Natural killer cell (primary cell): ENCODE results near the gene SKAP2. TPM values are rescaled to one million over a fixed set of nuclear protein-coding genes. Genes with fewer than 3 reads are reported as not detected.
A peak's percentile ranks its signal among the peaks of the same experiment; 100 is the strongest.

Experiments used
- ATAC-seq, 3 donors: fragments of 150-1000 bp in 2 of 3; fragments of 200-7000 bp in 1 of 3; cut with Tn5 transposase; 1 replicate in 1 of 3; 2 replicates in 2 of 3; pipeline ENCODE4 v1.10.0; 2021; ENCODE audit warnings: mild to moderate bottlenecking in 2 of 3, moderate library complexity in 2 of 3
- DNase-seq, 2 donors: peaks; one replicate each; pipeline versions ENCODE4 v3.0.0 to v3.0.0-alpha.2; 2013 to 2021; ENCODE audit warnings: mixed read lengths in 1 of 2
- H3K27ac ChIP-seq: one replicate; pipeline ENCODE4 v1.5.1; 2013; ENCODE audit warnings: mild to moderate bottlenecking, low read length
- H3K27me3 ChIP-seq: one replicate; pipeline ENCODE4 v1.6.1; 2013; ENCODE audit warnings: low read length; ENCODE audit not compliant: control insufficient read depth, insufficient read depth
- H3K36me3 ChIP-seq: one replicate; pipeline ENCODE4 v1.6.1; 2013; ENCODE audit warnings: low read length; ENCODE audit not compliant: control insufficient read depth, insufficient read depth
- H3K4me1 ChIP-seq: one replicate; pipeline ENCODE4 v1.6.1; 2013; ENCODE audit warnings: low read length; ENCODE audit not compliant: control insufficient read depth, insufficient read depth
- H3K4me3 ChIP-seq: one replicate; pipeline ENCODE4 v1.5.1; 2013; ENCODE audit warnings: low read length
- H3K9me3 ChIP-seq: one replicate; pipeline ENCODE4 v1.6.1; 2013; ENCODE audit warnings: low read length; ENCODE audit not compliant: control insufficient read depth, insufficient read depth
- H3K27ac Mint-ChIP-seq, 2 donors: one replicate each; pipeline ENCODE4 v1.8.0; 2022; ENCODE audit warnings: mild to moderate bottlenecking in 2 of 2, mixed read lengths in 2 of 2, moderate library complexity in 1 of 2
- H3K27me3 Mint-ChIP-seq, 2 donors: one replicate each; pipeline ENCODE4 v1.8.0; 2022; ENCODE audit warnings: low read depth in 2 of 2, mixed read lengths in 2 of 2
- H3K36me3 Mint-ChIP-seq: one replicate; pipeline ENCODE4 v1.8.0; 2022; ENCODE audit warnings: mixed read lengths
- H3K4me1 Mint-ChIP-seq, 2 donors: one replicate each; pipeline ENCODE4 v1.8.0; 2022; ENCODE audit warnings: mixed read lengths in 2 of 2
- H3K4me3 Mint-ChIP-seq: one replicate; pipeline ENCODE4 v1.8.0; 2022; ENCODE audit warnings: mild to moderate bottlenecking, moderate library complexity, mixed read lengths
- H3K9me3 Mint-ChIP-seq, 2 donors: one replicate each; pipeline ENCODE4 v1.8.0; 2022; ENCODE audit warnings: mixed read lengths in 2 of 2
- WGBS: methylation state at CpG from one replicate; pipeline ENCODE4 v1.1.7; 2013; ENCODE audit warnings: missing lambda C conversion rate; ENCODE audit not compliant: insufficient coverage; 5-methylcytosine and 5-hydroxymethylcytosine counted together
- intact Hi-C: fragments of 100-400 bp; cut with micrococcal nuclease; formaldehyde crosslinking; loops from one replicate; pipeline ENCODE4 v1.14.2; 2022
- total RNA-seq, 4 donors: library from RNA; stranded (reverse); fragments of 120-200 nt in 1 of 4; gene quantifications; one replicate each; pipeline versions ENCODE4 v1.2.3 to v1.2.4, GENCODE V29; 2013 to 2022
- TF ChIP-seq, protein P1 (sequence below): fragments of 200-600 bp; IDR thresholded peaks from one replicate; pipeline ENCODE4 v1.8.0; 2022; ENCODE audit warnings: antibody characterized with exemption

SKAP2 gene
- total RNA-seq, 3 donors from 2014 or later (not counting 1 experiment from before 2014, with no cell fraction given) = 26.8 to 42.4 (median 35.1) TPM

DNA sequence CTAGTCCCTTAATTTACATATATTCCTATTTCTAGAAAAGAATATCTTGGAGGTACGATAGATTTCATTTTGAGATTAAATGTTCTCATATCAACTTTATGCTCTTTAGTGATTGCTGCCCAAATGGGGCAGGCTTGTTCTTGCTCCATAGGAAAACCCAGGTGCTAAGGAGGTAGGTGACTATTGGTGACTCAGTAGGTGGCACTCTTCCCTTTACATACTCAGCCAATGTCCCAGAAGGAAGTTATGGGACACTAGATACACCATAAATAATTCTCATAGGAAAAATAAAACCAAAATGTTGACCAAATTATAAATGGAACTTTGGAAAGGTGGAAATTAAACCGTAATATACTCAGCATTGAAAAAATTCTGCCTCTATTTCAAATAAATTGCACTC is 4.0 kb downstream of the SKAP2 start:
- WGBS = no CpG with 5 or more reads among the region's 2 CpGs
- Mint-ChIP-seq H3K4me1 (peaks cover 33 to 39% of the 10 kb centered on the region in 2 donors), H3K36me3 (no peaks in the 10 kb centered on the region), H3K27ac (peak overlapping the region in 1 of 2 donors; percentile 65), H3K27me3 (no peaks in the 10 kb centered on the region), H3K9me3 (no peaks in the 10 kb centered on the region), H3K4me3 (no peak overlapping the region)
- Histone ChIP-seq H3K4me3 (no peak overlapping the region), H3K9me3 (no peaks in the 10 kb centered on the region), H3K27ac (no peak overlapping the region), H3K4me1 (peaks cover 19% of the 10 kb centered on the region), H3K36me3 (no peaks in the 10 kb centered on the region), H3K27me3 (peaks cover 3% of the 10 kb centered on the region)
- no peak for ATAC-seq
- TF ChIP-seq, protein P1, sequence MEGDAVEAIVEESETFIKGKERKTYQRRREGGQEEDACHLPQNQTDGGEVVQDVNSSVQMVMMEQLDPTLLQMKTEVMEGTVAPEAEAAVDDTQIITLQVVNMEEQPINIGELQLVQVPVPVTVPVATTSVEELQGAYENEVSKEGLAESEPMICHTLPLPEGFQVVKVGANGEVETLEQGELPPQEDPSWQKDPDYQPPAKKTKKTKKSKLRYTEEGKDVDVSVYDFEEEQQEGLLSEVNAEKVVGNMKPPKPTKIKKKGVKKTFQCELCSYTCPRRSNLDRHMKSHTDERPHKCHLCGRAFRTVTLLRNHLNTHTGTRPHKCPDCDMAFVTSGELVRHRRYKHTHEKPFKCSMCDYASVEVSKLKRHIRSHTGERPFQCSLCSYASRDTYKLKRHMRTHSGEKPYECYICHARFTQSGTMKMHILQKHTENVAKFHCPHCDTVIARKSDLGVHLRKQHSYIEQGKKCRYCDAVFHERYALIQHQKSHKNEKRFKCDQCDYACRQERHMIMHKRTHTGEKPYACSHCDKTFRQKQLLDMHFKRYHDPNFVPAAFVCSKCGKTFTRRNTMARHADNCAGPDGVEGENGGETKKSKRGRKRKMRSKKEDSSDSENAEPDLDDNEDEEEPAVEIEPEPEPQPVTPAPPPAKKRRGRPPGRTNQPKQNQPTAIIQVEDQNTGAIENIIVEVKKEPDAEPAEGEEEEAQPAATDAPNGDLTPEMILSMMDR = no peak
- intact Hi-C loops = no loop called here
- no peak for DNase-seq

DNA sequence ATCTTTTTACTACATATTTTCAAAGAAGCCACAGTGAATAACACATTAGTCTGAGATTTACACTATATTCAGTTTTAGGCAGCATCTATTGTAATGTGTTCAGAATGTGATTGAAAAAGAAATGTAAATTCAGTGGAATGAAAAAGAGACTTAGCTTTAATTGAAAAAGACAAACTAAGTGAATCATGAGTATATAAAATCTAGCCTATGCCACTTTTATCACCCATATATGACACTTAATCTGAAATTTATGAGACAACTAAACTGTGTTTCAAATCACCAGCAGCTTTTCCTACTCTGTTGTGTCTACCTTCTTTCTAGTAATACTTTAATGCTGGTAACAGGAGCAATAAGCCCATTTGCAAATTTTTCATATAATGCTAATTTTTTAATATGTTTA is 4.7 kb downstream of the SKAP2 start:
- H3K4me1 ChIP-seq = peaks cover 19% of the 10 kb centered on the region
- no peaks in the 10 kb centered on the region for H3K9me3 Mint-ChIP-seq
- intact Hi-C loops = no loop called here
- H3K27me3 ChIP-seq = peaks cover 3% of the 10 kb centered on the region
- H3K36me3 Mint-ChIP-seq = no peaks in the 10 kb centered on the region
- H3K27ac ChIP-seq = no peak overlapping the region
- H3K27me3 Mint-ChIP-seq = no peaks in the 10 kb centered on the region
- no peak overlapping the region for H3K4me3 ChIP-seq
- TF ChIP-seq, protein P1 = no peak
- DNase-seq (no peak), ATAC-seq (no peak)
- peak overlapping the region; percentile 65 to 75 for H3K27ac Mint-ChIP-seq
- H3K9me3 ChIP-seq = no peaks in the 10 kb centered on the region
- no peak overlapping the region for H3K4me3 Mint-ChIP-seq
- peaks cover 33 to 38% of the 10 kb centered on the region in 2 donors for H3K4me1 Mint-ChIP-seq
- H3K36me3 ChIP-seq = no peaks in the 10 kb centered on the region

DNA sequence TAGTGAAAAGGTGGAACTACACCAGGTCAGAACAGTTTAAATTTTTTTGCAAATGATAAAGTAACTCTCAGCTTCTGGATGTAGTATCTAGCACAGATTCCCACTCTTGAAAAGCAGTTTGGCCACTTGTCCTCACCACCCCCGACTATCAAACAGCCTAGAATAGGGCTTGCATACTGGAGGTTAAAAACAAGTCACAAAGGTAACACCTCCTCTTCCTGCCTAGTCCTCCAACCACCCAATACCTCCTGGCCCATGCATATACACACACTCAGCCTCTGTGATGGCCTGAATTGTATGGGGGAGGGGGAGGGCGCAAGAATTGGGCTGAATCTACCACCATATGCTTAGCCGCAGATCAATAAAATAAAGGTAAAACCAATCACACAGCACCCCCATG is 5.7 kb downstream of the SKAP2 start:
- Histone ChIP-seq H3K9me3 (no peaks in the 10 kb centered on the region), H3K27ac (peak overlapping the region; percentile 66), H3K27me3 (peaks cover 3% of the 10 kb centered on the region), H3K36me3 (no peaks in the 10 kb centered on the region), H3K4me1 (peaks cover 16% of the 10 kb centered on the region), H3K4me3 (no peak overlapping the region)
- DNase-seq (no peak), ATAC-seq (peak; percentile 49 to 64 (median 56))
- Mint-ChIP-seq H3K9me3 (no peaks in the 10 kb centered on the region), H3K27ac (peak overlapping the region; percentile 65 to 75), H3K36me3 (no peaks in the 10 kb centered on the region), H3K4me3 (peak overlapping the region; percentile 68), H3K4me1 (peaks cover 27 to 31% of the 10 kb centered on the region in 2 donors), H3K27me3 (no peaks in the 10 kb centered on the region)
- WGBS = 50% methylated on average over 2 of the region's 3 CpGs
- intact Hi-C loops = no loop called here
- TF ChIP-seq, protein P1 = no peak

DNA sequence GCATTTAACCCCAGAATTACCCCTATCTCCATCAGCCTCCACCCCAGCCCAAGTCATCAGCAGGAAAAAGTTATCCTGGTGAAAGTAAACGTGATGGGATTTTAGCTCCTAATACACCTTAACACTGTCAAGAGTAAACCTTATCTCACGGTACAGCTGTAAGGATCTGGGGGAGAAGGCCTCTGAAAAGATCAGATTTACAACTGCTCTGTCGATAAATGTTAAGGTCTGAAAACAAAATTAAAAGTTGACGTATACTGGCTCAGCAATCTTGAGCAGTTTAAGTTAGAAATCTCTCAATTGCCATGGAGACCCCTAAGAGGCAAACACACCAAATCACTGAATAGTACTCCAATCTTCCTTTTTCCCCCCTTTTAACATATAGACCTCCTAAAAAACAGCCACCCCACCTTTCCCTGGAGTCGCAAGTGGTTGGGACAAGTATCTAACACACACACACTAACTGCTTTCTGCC is 6.1 kb downstream of the SKAP2 start:
- WGBS = 51% methylated on average over 5 of the region's 5 CpGs
- Mint-ChIP-seq H3K9me3 (no peaks in the 10 kb centered on the region), H3K36me3 (no peaks in the 10 kb centered on the region), H3K27ac (peak overlapping the region; percentile 65 to 75), H3K4me3 (peak overlapping the region; percentile 68), H3K27me3 (no peaks in the 10 kb centered on the region), H3K4me1 (peaks cover 25 to 27% of the 10 kb centered on the region in 2 donors)
- ATAC-seq (peak in 1 of 3 donors; percentile 23), DNase-seq (no peak)
- H3K27ac ChIP-seq = peak overlapping the region; percentile 66
- H3K36me3 ChIP-seq = no peaks in the 10 kb centered on the region
- H3K4me1 ChIP-seq = peaks cover 16% of the 10 kb centered on the region
- no peaks in the 10 kb centered on the region for H3K9me3 ChIP-seq
- H3K27me3 ChIP-seq = peaks cover 3% of the 10 kb centered on the region
- TF ChIP-seq, protein P1 = no peak
- H3K4me3 ChIP-seq = peak overlapping the region; percentile 36
- intact Hi-C loops = no loop called here
